ENCODE results near the gene TSHR. TPM values are rescaled to one million over a fixed set of nuclear protein-coding genes. Genes with fewer than 3 reads are reported as not detected.

Gene TSHR
- total and polyA plus RNA-seq, 9 donors, result 0.15 to 0.41 (median 0.23) TPM; not detected in 6

DNA sequence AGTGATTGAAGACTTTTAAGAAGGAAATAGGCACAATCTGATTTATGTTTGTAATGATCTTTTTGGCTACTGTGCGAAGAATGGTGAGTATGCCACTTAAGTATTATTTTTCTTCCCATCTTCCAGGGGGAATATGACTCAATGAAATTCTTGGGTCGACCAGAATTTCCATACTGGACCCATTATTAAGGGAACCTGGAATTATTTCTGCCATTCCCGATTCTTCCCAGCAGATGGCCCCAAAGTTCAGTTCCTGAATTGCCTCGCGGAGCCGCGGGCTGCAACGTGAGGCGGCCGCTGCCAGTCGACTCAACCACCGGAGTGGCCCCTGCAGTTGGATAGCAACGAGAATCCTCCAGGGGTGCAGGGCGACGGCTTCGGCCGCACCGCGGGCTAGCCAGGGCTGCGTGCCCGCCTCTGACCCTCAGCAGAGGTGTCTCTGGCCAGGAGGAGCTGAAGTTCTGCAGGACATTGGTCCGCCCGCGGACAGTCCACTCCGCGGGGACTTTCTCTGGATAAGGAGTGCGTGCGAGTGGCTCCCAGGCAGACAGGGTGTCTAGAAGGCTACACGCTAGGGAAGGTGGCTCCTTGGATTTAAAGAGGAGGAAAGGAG, 628 bp upstream of the TSHR start:
- peak; percentile 62 to 79 (median 73) for DNase-seq
- Histone ChIP-seq H3K27ac (no peak overlapping the region), H3K36me3 (no peaks in the 10 kb centered on the region), H3K27me3 (no peaks in the 10 kb centered on the region), H3K4me1 (ENCODE audit: insufficient read depth) (no peaks in the 10 kb centered on the region), H3K4me3 (peak overlapping the region; percentile 38), H3K9me3 (no peaks in the 10 kb centered on the region)
- TF ChIP-seq, protein P1, sequence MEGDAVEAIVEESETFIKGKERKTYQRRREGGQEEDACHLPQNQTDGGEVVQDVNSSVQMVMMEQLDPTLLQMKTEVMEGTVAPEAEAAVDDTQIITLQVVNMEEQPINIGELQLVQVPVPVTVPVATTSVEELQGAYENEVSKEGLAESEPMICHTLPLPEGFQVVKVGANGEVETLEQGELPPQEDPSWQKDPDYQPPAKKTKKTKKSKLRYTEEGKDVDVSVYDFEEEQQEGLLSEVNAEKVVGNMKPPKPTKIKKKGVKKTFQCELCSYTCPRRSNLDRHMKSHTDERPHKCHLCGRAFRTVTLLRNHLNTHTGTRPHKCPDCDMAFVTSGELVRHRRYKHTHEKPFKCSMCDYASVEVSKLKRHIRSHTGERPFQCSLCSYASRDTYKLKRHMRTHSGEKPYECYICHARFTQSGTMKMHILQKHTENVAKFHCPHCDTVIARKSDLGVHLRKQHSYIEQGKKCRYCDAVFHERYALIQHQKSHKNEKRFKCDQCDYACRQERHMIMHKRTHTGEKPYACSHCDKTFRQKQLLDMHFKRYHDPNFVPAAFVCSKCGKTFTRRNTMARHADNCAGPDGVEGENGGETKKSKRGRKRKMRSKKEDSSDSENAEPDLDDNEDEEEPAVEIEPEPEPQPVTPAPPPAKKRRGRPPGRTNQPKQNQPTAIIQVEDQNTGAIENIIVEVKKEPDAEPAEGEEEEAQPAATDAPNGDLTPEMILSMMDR (IDR thresholded peaks at IDR 0.05), result peak; percentile 56 to 76 (median 61)
- no peak for TF ChIP-seq POLR2A (IDR thresholded peaks at IDR 0.05)
- intact Hi-C loops (cut with DNase I), result loop anchor here in 2 of 4 donors (1.0 to 10.0 kb wide), 3 partner anchors 34 to 510 kb away; no protein-coding TSS in a partner anchor
- WGBS, 3 donors, result 0 to 1% (median 0%) methylated on average over 29 of the region's 29 CpGs

DNA sequence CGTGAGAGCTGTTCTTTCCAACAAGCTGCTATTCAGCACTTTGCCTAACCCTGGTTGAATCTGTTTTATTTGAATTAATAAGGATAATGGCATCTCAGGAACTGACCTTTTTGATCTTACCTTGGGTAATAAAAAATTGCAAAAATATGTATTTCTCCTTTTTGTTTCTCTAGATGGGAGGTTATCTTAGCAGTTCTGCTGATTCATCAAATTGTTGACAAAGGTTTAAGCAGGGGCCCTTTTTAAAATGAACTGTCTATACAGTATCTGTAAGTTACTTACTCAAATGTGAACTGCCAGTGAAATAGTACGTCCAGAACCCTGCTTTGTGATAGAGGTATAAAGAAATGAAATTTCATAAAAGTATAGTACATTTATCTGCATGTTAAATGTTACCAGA, 681 bp downstream of the TSHR start:
- Histone ChIP-seq H3K27ac (no peak overlapping the region), H3K27me3 (no peaks in the 10 kb centered on the region), H3K9me3 (no peaks in the 10 kb centered on the region), H3K4me3 (no peak overlapping the region), H3K36me3 (no peaks in the 10 kb centered on the region), H3K4me1 (ENCODE audit: insufficient read depth) (no peaks in the 10 kb centered on the region)
- TF ChIP-seq, protein P1 (IDR thresholded peaks at IDR 0.05), result no peak
- TF ChIP-seq EP300 (IDR thresholded peaks at IDR 0.05), result no peak
- TF ChIP-seq POLR2A (IDR thresholded peaks at IDR 0.05), result no peak
- no peak for DNase-seq
- WGBS, 3 donors, result 60 to 70% (median 61%) methylated on average over 2 of the region's 2 CpGs
- intact Hi-C loops (cut with DNase I), result loop anchor here in 1 of 4 donors (10.0 kb wide), 2 partner anchors 209 to 509 kb away; no protein-coding TSS in a partner anchor

DNA sequence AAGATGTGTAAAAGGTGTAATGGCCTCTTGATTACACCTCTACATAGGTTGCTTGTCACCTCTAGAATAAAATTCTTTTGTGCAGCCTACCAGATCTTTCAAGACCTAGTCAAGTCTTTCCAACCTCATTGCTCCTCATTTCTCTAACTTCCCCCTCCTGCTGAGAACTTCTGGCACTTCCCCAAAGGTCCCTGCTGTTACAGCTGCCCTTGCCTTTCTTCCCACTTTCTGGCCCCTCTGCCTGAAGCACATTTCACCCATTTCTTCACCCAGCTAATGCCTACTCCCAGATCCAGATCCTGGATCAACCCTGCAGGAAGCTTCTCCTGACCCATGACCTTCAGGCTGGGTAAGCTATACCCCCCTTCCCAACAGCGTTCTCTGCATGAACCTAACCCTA, 1.5 kb downstream of the TSHR start:
- TF ChIP-seq EP300 (IDR thresholded peaks at IDR 0.05) (no peak), POLR2A (IDR thresholded peaks at IDR 0.05) (no peak)
- TF ChIP-seq, protein P1 (IDR thresholded peaks at IDR 0.05), result no peak
- DNase-seq, result no peak
- Histone ChIP-seq H3K9me3 (no peaks in the 10 kb centered on the region), H3K4me1 (ENCODE audit: insufficient read depth) (no peaks in the 10 kb centered on the region), H3K4me3 (no peak overlapping the region), H3K27me3 (no peaks in the 10 kb centered on the region), H3K27ac (no peak overlapping the region), H3K36me3 (no peaks in the 10 kb centered on the region)
- intact Hi-C loops (cut with DNase I), result loop anchor here in 1 of 4 donors (10.0 kb wide), 2 partner anchors 208 to 508 kb away; no protein-coding TSS in a partner anchor
- 64 to 76% (median 75%) methylated on average over 1 of the region's 1 CpG for WGBS, 3 donors

DNA sequence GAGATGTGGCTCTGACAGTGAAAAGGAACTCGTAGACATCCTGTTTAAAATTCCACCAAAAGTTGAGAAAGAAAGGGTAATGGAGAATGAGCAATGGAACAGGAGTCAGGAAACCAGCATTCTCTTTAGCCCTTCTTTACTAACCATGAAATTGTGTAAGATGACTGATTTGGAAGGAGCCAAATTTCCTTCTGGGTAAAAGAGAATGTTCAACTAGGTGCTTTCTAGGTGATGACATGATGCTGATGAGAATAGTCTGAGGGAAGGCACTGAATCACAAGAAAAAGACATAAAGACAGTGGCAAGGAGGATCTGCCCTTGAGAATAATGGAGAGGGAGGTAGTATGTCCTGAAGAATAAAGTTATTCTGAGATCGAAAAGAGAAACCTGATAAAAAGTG, 2.2 kb downstream of the TSHR start:
- Histone ChIP-seq H3K27me3 (no peaks in the 10 kb centered on the region), H3K27ac (no peak overlapping the region), H3K9me3 (no peaks in the 10 kb centered on the region), H3K4me1 (ENCODE audit: insufficient read depth) (no peaks in the 10 kb centered on the region), H3K4me3 (no peak overlapping the region), H3K36me3 (no peaks in the 10 kb centered on the region)
- TF ChIP-seq, protein P1 (IDR thresholded peaks at IDR 0.05), result no peak
- TF ChIP-seq EP300 (IDR thresholded peaks at IDR 0.05) (no peak), POLR2A (IDR thresholded peaks at IDR 0.05) (no peak)
- WGBS, 3 donors, result 74 to 81% (median 80%) methylated on average over 2 of the region's 2 CpGs
- intact Hi-C loops (cut with DNase I), result loop anchor here in 1 of 4 donors (10.0 kb wide), 2 partner anchors 207 to 507 kb away; no protein-coding TSS in a partner anchor
- no peak for DNase-seq
